GM23338 (cell line): ENCODE data around the gene RSPH6A. TPM values are rescaled to one million over a fixed set of nuclear protein-coding genes. Genes with fewer than 3 reads are reported as not detected.

Source experiments
- ATAC-seq: fragments of 200-7000 bp; cut with Tn5 transposase; 3 replicates; pipeline ENCODE4 v1.9.1; 2020
- DNase-seq: peaks from one replicate; pipeline ENCODE4 v3.0.0-alpha.2; 2015; ENCODE audit warnings: low spot score
- H2AFZ ChIP-seq: fragments of 200-600 bp; sonication (generic); 2 replicates; pipeline ENCODE4 v1.8.0; 2016; ENCODE audit warnings: antibody characterized with exemption, mild to moderate bottlenecking, moderate library complexity
- H3F3A ChIP-seq: fragments of 200-600 bp; sonication (generic); replicated peaks from 2 replicates; pipeline ENCODE4 v1.8.0; 2017; ENCODE audit warnings: antibody characterized with exemption, mixed run types, low read depth
- H3K27ac ChIP-seq: fragments of 200-600 bp; sonication (generic); 2 replicates; pipeline ENCODE4 v1.6.1; 2016; ENCODE audit warnings: low read depth
- H3K27me3 ChIP-seq: fragments of 200-600 bp; sonication (generic); 2 replicates; pipeline ENCODE4 v1.8.0; 2016; ENCODE audit warnings: mild to moderate bottlenecking, mixed run types, moderate library complexity; ENCODE audit not compliant: insufficient read depth
- H3K36me3 ChIP-seq: fragments of 200-600 bp; sonication (generic); 2 replicates; pipeline ENCODE4 v1.8.0; 2016; ENCODE audit warnings: mild to moderate bottlenecking; ENCODE audit not compliant: insufficient read depth
- H3K4me1 ChIP-seq: fragments of 200-600 bp; sonication (generic); 2 replicates; pipeline ENCODE4 v1.8.0; 2016; ENCODE audit warnings: mild to moderate bottlenecking, moderate library complexity; ENCODE audit not compliant: insufficient read depth
- H3K4me2 ChIP-seq: fragments of 200-600 bp; sonication (generic); 2 replicates; pipeline ENCODE4 v1.7.1; 2017; ENCODE audit warnings: mixed run types
- H3K4me3 ChIP-seq: fragments of 200-600 bp; sonication (generic); 2 replicates; pipeline ENCODE4 v1.6.1; 2016; ENCODE audit warnings: mixed run types
- H3K79me2 ChIP-seq: fragments of 200-600 bp; sonication (generic); replicated peaks from 2 replicates; pipeline ENCODE4 v1.8.0; 2017; ENCODE audit warnings: mild to moderate bottlenecking; ENCODE audit not compliant: insufficient read depth
- H3K9me2 ChIP-seq: fragments of 200-600 bp; sonication (generic); 2 replicates; pipeline ENCODE4 v1.8.0; 2017; ENCODE audit not compliant: insufficient read depth
- H4K20me1 ChIP-seq: fragments of 200-600 bp; sonication (generic); replicated peaks from 2 replicates; pipeline ENCODE4 v1.8.0; 2017; ENCODE audit warnings: mild to moderate bottlenecking; ENCODE audit not compliant: insufficient read depth
- H3K27ac Mint-ChIP-seq: 2 replicates; pipeline ENCODE4 v1.8.0; 2020; ENCODE audit warnings: inconsistent platforms, mild to moderate bottlenecking, moderate library complexity, mixed read lengths
- H3K27me3 Mint-ChIP-seq: 3 replicates; pipeline ENCODE4 v1.8.0; 2022; ENCODE audit warnings: low read depth, mild to moderate bottlenecking, moderate library complexity, mixed read lengths, inconsistent platforms; ENCODE audit not compliant: insufficient read depth, poor library complexity
- H3K36me3 Mint-ChIP-seq: 3 replicates; pipeline ENCODE4 v1.8.0; 2021; ENCODE audit warnings: low read depth, mild to moderate bottlenecking, inconsistent platforms, moderate library complexity, mixed read lengths
- H3K4me1 Mint-ChIP-seq: 3 replicates; pipeline ENCODE4 v1.8.0; 2020; ENCODE audit warnings: mild to moderate bottlenecking, inconsistent platforms, mixed read lengths
- H3K4me3 Mint-ChIP-seq: 3 replicates; pipeline ENCODE4 v1.8.0; 2021; ENCODE audit warnings: moderate library complexity, mild to moderate bottlenecking, inconsistent platforms, mixed read lengths
- H3K9me3 Mint-ChIP-seq: 3 replicates; pipeline ENCODE4 v1.8.0; 2020; ENCODE audit warnings: moderate library complexity, mild to moderate bottlenecking, inconsistent platforms, mixed read lengths
- EZH2 ChIP-seq: fragments of 200-600 bp; sonication (generic); IDR thresholded peaks from one replicate; pipeline ENCODE4 v1.8.0; 2017; ENCODE audit warnings: antibody characterized with exemption, mild to moderate bottlenecking, low read depth; ENCODE audit not compliant: unreplicated experiment
- NANOG ChIP-seq: IDR thresholded peaks from 2 replicates; pipeline ENCODE4 v1.6.1; 2016; ENCODE audit warnings: antibody characterized with exemption, borderline replicate concordance
- POLR2AphosphoS5 ChIP-seq: IDR thresholded peaks from 2 replicates; pipeline ENCODE4 v1.6.1; 2016; ENCODE audit warnings: antibody characterized with exemption, low read depth
- STAT1 ChIP-seq: IDR thresholded peaks from one replicate; pipeline ENCODE4 v1.6.1; 2016; ENCODE audit warnings: antibody characterized with exemption; ENCODE audit not compliant: unreplicated experiment
- ZNF114 ChIP-seq: fragments of 250-450 bp; sonication (Bioruptor Pico); IDR thresholded peaks from 2 replicates; pipeline ENCODE4 v1.5.0; 2020; ENCODE audit warnings: mild to moderate bottlenecking, moderate library complexity
- polyA plus RNA-seq: library from polyadenylated mRNA; unstranded; fragments of >200 nt; fragmentation: Nextera tagmentation; extraction: Ambion mirVana; gene quantifications from 2 replicates; pipeline ENCODE4 v1.2.1, GENCODE V29; 2016
- total RNA-seq: library from RNA; depleted of rRNA; stranded (reverse); fragments of >200 nt; shearing (Covaris generic); gene quantifications from 2 replicates; pipeline ENCODE4 v1.2.3, GENCODE V29; 2014
- TF ChIP-seq, protein P1 (sequence below): IDR thresholded peaks from 2 replicates; pipeline ENCODE4 v1.6.1; 2016; ENCODE audit warnings: antibody characterized with exemption
- TF ChIP-seq, protein P2 (sequence below): IDR thresholded peaks from one replicate; pipeline ENCODE4 v1.6.1; 2018; ENCODE audit warnings: antibody characterized with exemption; ENCODE audit not compliant: unreplicated experiment
- TF ChIP-seq, protein P3 (sequence below), 2 experiments: fragments of 200-600 bp in 1 of 2; sonication (generic) in 1 of 2; conservative IDR thresholded peaks; 2 replicates each; pipeline versions ENCODE4 v1.5.1 to v1.6.1; 2016 to 2017; ENCODE audit warnings: antibody characterized with exemption in 2 of 2, low read depth in 2 of 2, mild to moderate bottlenecking in 2 of 2, moderate library complexity in 1 of 2

RSPH6A gene
- total and polyA plus RNA-seq, 2 experiments from 2014 or later, result 0.11 to 0.21 TPM

DNA sequence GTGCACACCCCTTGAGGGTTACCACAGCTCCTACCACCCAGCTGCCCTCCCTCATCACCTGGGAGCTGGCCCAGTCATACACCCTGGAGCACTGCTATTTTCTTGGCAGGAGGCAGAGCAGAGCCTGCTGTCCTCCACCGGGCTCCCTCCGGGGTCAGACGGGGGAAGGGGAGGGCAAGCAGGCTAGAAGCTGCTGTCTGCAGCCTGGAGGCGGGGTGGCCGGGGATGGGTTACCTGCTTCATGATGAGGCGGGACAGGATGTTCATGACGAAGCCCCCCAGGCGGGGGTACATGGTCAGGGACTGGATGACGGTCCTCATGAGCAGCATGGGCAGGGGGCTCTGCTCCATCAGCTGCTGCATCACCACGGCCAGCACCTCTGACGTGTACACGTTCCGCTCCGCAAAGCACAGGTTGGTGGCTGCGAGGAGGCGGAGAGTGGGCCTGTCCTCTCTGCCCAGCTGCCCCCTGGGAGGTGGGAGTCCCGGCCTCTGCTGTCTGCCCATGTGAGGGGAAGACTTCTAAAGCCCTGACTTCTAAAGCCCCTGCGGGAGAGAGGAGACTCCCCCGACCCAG is 2.7 kb upstream of the RSPH6A start:
- H3K27ac Mint-ChIP-seq, result no peak overlapping the region; the same call in 1 of the 2 replicates
- no peaks in the 10 kb centered on the region for H3K27me3 ChIP-seq
- DNase-seq, result peak; percentile 59
- H3K9me3 Mint-ChIP-seq, result no peaks in the 10 kb centered on the region
- H2AFZ ChIP-seq, result no peak overlapping the region
- peak overlapping the region; percentile 35 for H3K4me3 ChIP-seq
- peaks cover 37% of the 10 kb centered on the region; the same call in 1 of the 2 replicates for H3F3A ChIP-seq
- H3K27ac ChIP-seq, result peak overlapping the region; percentile 87
- H3K4me2 ChIP-seq, result peak overlapping the region; percentile 72
- H3K4me1 Mint-ChIP-seq, result peaks cover 43% of the 10 kb centered on the region
- no peaks in the 10 kb centered on the region; the same call in 1 of the 2 replicates for H4K20me1 ChIP-seq
- no peaks in the 10 kb centered on the region; the same call in 1 of the 2 replicates for H3K36me3 ChIP-seq
- H3K9me2 ChIP-seq, result no peaks in the 10 kb centered on the region
- TF ChIP-seq, protein P1, sequence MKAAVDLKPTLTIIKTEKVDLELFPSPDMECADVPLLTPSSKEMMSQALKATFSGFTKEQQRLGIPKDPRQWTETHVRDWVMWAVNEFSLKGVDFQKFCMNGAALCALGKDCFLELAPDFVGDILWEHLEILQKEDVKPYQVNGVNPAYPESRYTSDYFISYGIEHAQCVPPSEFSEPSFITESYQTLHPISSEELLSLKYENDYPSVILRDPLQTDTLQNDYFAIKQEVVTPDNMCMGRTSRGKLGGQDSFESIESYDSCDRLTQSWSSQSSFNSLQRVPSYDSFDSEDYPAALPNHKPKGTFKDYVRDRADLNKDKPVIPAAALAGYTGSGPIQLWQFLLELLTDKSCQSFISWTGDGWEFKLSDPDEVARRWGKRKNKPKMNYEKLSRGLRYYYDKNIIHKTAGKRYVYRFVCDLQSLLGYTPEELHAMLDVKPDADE, result no peak
- no peak for TF ChIP-seq NANOG
- TF ChIP-seq, protein P2, sequence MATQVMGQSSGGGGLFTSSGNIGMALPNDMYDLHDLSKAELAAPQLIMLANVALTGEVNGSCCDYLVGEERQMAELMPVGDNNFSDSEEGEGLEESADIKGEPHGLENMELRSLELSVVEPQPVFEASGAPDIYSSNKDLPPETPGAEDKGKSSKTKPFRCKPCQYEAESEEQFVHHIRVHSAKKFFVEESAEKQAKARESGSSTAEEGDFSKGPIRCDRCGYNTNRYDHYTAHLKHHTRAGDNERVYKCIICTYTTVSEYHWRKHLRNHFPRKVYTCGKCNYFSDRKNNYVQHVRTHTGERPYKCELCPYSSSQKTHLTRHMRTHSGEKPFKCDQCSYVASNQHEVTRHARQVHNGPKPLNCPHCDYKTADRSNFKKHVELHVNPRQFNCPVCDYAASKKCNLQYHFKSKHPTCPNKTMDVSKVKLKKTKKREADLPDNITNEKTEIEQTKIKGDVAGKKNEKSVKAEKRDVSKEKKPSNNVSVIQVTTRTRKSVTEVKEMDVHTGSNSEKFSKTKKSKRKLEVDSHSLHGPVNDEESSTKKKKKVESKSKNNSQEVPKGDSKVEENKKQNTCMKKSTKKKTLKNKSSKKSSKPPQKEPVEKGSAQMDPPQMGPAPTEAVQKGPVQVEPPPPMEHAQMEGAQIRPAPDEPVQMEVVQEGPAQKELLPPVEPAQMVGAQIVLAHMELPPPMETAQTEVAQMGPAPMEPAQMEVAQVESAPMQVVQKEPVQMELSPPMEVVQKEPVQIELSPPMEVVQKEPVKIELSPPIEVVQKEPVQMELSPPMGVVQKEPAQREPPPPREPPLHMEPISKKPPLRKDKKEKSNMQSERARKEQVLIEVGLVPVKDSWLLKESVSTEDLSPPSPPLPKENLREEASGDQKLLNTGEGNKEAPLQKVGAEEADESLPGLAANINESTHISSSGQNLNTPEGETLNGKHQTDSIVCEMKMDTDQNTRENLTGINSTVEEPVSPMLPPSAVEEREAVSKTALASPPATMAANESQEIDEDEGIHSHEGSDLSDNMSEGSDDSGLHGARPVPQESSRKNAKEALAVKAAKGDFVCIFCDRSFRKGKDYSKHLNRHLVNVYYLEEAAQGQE, result no peak
- no peak for TF ChIP-seq EZH2
- no peak for TF ChIP-seq STAT1
- TF ChIP-seq POLR2AphosphoS5, result no peak
- TF ChIP-seq ZNF114 (CRISPR knock-in tag), result no peak
- peak overlapping the region; percentile 87; the same call in 2 of the 3 replicates for H3K4me3 Mint-ChIP-seq
- peaks cover 39% of the 10 kb centered on the region for H3K4me1 ChIP-seq
- H3K27me3 Mint-ChIP-seq, result peaks cover 26% of the 10 kb centered on the region
- ATAC-seq, result peak; percentile 6
- H3K79me2 ChIP-seq, result no peaks in the 10 kb centered on the region
- peaks cover 31% of the 10 kb centered on the region for H3K36me3 Mint-ChIP-seq

DNA sequence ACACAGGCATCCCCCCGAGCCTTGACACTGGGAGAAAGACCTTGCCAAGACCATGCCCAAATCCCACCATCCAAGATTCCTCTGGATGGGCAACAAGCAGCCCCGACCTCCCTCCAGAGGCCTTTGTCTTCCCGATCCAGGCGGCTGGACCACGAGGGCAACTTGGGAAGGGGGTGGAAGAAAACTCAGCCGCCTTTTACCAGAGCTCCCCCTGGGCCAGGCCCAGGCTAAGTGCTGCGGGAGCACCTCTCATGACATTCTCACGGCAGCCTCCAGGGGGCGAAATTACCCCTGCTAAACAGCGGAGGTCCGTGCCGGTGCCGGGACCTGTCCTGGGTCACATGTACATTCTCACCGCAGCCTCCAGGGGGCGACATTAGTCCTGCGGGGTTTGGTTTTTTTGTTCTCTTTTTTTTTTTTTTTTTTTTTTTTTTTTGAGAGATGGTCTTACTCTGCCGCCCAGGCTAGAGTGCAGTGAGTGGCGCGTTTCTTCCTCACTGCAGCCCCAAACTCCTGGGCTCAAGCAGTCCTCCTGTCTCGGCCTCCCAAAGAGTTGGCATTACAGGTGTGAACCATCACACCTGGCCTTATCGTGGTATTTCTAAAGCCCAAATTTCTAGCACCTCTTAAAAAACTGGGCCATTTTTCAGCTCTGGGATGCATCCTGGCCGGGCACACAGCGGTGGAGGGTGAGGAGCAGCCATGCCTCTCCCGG is 2.1 kb upstream of the RSPH6A start:
- ATAC-seq, result peak; percentile 63
- Mint-ChIP-seq H3K27me3 (peaks cover 25% of the 10 kb centered on the region), H3K36me3 (peaks cover 29% of the 10 kb centered on the region), H3K4me1 (peaks cover 43% of the 10 kb centered on the region), H3K9me3 (no peaks in the 10 kb centered on the region), H3K4me3 (peak overlapping the region; percentile 87), H3K27ac (peak overlapping the region; percentile 97)
- Histone ChIP-seq H3K27ac (peak overlapping the region; percentile 95), H3K4me1 (peaks cover 39% of the 10 kb centered on the region), H2AFZ (no peak overlapping the region), H3K4me2 (peak overlapping the region; percentile 92), H3K27me3 (no peaks in the 10 kb centered on the region), H3K36me3 (no peaks in the 10 kb centered on the region; the same call in 1 of the 2 replicates), H3K9me2 (no peaks in the 10 kb centered on the region), H3K79me2 (no peaks in the 10 kb centered on the region), H4K20me1 (no peaks in the 10 kb centered on the region; the same call in 1 of the 2 replicates), H3K4me3 (peak overlapping the region; percentile 79), H3F3A (peaks cover 40% of the 10 kb centered on the region; the same call in 1 of the 2 replicates)
- peak; percentile 98 for DNase-seq
- TF ChIP-seq, protein P2, result no peak
- TF ChIP-seq NANOG (no peak), POLR2AphosphoS5 (peak; percentile 63)
- TF ChIP-seq, protein P1, result no peak
- TF ChIP-seq, protein P3, sequence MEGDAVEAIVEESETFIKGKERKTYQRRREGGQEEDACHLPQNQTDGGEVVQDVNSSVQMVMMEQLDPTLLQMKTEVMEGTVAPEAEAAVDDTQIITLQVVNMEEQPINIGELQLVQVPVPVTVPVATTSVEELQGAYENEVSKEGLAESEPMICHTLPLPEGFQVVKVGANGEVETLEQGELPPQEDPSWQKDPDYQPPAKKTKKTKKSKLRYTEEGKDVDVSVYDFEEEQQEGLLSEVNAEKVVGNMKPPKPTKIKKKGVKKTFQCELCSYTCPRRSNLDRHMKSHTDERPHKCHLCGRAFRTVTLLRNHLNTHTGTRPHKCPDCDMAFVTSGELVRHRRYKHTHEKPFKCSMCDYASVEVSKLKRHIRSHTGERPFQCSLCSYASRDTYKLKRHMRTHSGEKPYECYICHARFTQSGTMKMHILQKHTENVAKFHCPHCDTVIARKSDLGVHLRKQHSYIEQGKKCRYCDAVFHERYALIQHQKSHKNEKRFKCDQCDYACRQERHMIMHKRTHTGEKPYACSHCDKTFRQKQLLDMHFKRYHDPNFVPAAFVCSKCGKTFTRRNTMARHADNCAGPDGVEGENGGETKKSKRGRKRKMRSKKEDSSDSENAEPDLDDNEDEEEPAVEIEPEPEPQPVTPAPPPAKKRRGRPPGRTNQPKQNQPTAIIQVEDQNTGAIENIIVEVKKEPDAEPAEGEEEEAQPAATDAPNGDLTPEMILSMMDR (conservative IDR thresholded peaks at IDR 0.05; ENCODE audit: low read depth in 2 of 2), result peak; percentile 97 to 99
